ENCODE data around the gene CDH22.

Gene CDH22

GRCh38 chr20:46172455-46172854 is 135.8 kb downstream of the CDH22 start:
- DNase-seq (ENCODE audit: low read depth in 3 of 3) = no peak

GRCh38 chr20:46171909-46172308 is 136.4 kb downstream of the CDH22 start:
- no peak for DNase-seq (ENCODE audit: low read depth in 3 of 3)

GRCh38 chr20:46171476-46171875 is 136.8 kb downstream of the CDH22 start:
- no peak for DNase-seq (ENCODE audit: low read depth in 3 of 3)

- DNase-seq (ENCODE audit: low read depth in 3 of 3) = no peak
These were observed 138.8 kb downstream of the CDH22 start for GRCh38 chr20:46169245-46170171.

GRCh38 chr20:46168438-46168837 is 139.9 kb downstream of the CDH22 start:
- no peak for DNase-seq (ENCODE audit: low read depth in 3 of 3)

- no peak for DNase-seq (ENCODE audit: low read depth in 3 of 3)
These were observed 141.2 kb downstream of the CDH22 start for GRCh38 chr20:46167080-46167479.

- no peak for DNase-seq (ENCODE audit: low read depth in 3 of 3)
These were observed 144.0 kb downstream of the CDH22 start for GRCh38 chr20:46164254-46164653.

GRCh38 chr20:46161921-46162320 is 146.4 kb downstream of the CDH22 start:
- no peak for DNase-seq (ENCODE audit: low read depth in 3 of 3)

GRCh38 chr20:46160661-46161060 is 147.6 kb downstream of the CDH22 start:
- no peak for DNase-seq (ENCODE audit: low read depth in 3 of 3)

- no peak for DNase-seq (ENCODE audit: low read depth in 3 of 3)
These were observed 149.0 kb downstream of the CDH22 start for GRCh38 chr20:46159101-46159897.

GRCh38 chr20:46158476-46158987 is 149.8 kb downstream of the CDH22 start:
- DNase-seq (ENCODE audit: low read depth in 3 of 3) = no peak

GRCh38 chr20:46157625-46158024 is 150.7 kb downstream of the CDH22 start:
- no peak for DNase-seq (ENCODE audit: low read depth in 3 of 3)

- no peak for DNase-seq (ENCODE audit: low read depth in 3 of 3)
These were observed 151.2 kb downstream of the CDH22 start for GRCh38 chr20:46157076-46157592.

- DNase-seq (ENCODE audit: low read depth in 3 of 3) = no peak
These were observed 152.2 kb downstream of the CDH22 start for GRCh38 chr20:46156065-46156464.

- DNase-seq (ENCODE audit: low read depth in 3 of 3) = no peak
These were observed 153.5 kb downstream of the CDH22 start for GRCh38 chr20:46154796-46155195.

- no peak for DNase-seq (ENCODE audit: low read depth in 3 of 3)
These were observed 154.0 kb downstream of the CDH22 start for GRCh38 chr20:46154305-46154704.

GRCh38 chr20:46152824-46153586 is 155.3 kb downstream of the CDH22 start:
- DNase-seq (ENCODE audit: low read depth in 3 of 3) = no peak

GRCh38 chr20:46151936-46152335 is 156.4 kb downstream of the CDH22 start:
- no peak for DNase-seq (ENCODE audit: low read depth in 3 of 3)

GRCh38 chr20:46150943-46151342 is 157.4 kb downstream of the CDH22 start:
- DNase-seq (ENCODE audit: low read depth in 3 of 3) = no peak

- DNase-seq (ENCODE audit: low read depth in 3 of 3) = no peak
These were observed 159.7 kb downstream of the CDH22 start for GRCh38 chr20:46148313-46149208.

- no peak for DNase-seq (ENCODE audit: low read depth in 3 of 3)
These were observed 162.6 kb downstream of the CDH22 start for GRCh38 chr20:46145713-46146112.

Data from stimulated activated CD4-positive, alpha-beta T cell treated with anti-CD3 and anti-CD28 coated beads, TNF-alpha, amount 100 ng/mL, for 4 hours (primary cell).